B cell (primary cell): ENCODE data around the gene ACVR1. TPM values are rescaled to one million over a fixed set of nuclear protein-coding genes. Genes with fewer than 3 reads are reported as not detected.

Experiments used
- ATAC-seq: fragments of 200-7000 bp; cut with Tn5 transposase; one replicate; pipeline ENCODE4 v1.10.0; 2021; ENCODE audit warnings: low read depth, mild to moderate bottlenecking, moderate number of reproducible peaks, moderate library complexity
- CTCF ChIA-PET: fragments of 350-600 bp; sonication (Branson Sonifier 250); formaldehyde crosslinking; loops from one replicate; lab custom pipeline; 2021; ENCODE audit warnings: antibody characterized with exemption, inconsistent platforms; lab: Charles Lee
- POLR2A ChIA-PET: fragments of 350-600 bp; sonication (Branson Sonifier 250); formaldehyde crosslinking; loops from one replicate; lab custom pipeline; 2021; ENCODE audit warnings: antibody characterized with exemption; lab: Charles Lee
- DNase-seq: peaks from one replicate; pipeline ENCODE4 v3.0.0; 2013
- H2AFZ ChIP-seq: 2 replicates; pipeline ENCODE4 v1.6.1; 2012; ENCODE audit warnings: mild to moderate bottlenecking, low read depth, low read length; ENCODE audit not compliant: insufficient read depth, poor library complexity, severe bottlenecking
- H3K27ac ChIP-seq, 2 donors: 1 replicate in 1 of 2; 2 replicates in 1 of 2; pipeline ENCODE4 v1.5.1; 2012 to 2013; ENCODE audit warnings: low read length in 2 of 2, mild to moderate bottlenecking in 2 of 2, moderate library complexity in 1 of 2
- H3K27me3 ChIP-seq, 4 experiments: fragments of 200-600 bp in 1 of 4; sonication (generic) in 1 of 4; replicated peaks in 1 of 4; 1 replicate in 2 of 4; 2 replicates in 2 of 4; pipeline versions ENCODE4 v1.6.1 to v1.7.0; 2013 to 2016; ENCODE audit warnings: low read length in 3 of 4, mild to moderate bottlenecking in 2 of 4, mixed read lengths in 1 of 4, moderate library complexity in 1 of 4; ENCODE audit not compliant: insufficient read depth in 4 of 4, control insufficient read depth in 3 of 4; ENCODE audit errors: control extremely low read depth in 1 of 4
- H3K36me3 ChIP-seq, 2 experiments: replicated peaks in 1 of 2; 1 replicate in 1 of 2; 2 replicates in 1 of 2; pipeline versions ENCODE4 v1.6.1 to v1.7.1; 2013; ENCODE audit warnings: low read length in 1 of 2; ENCODE audit not compliant: insufficient read depth in 2 of 2, control insufficient read depth in 1 of 2; ENCODE audit errors: control extremely low read depth in 1 of 2, extremely low read depth in 1 of 2
- H3K4me1 ChIP-seq, 2 donors: fragments of 200-600 bp in 1 of 2; sonication (generic) in 1 of 2; 1 replicate in 1 of 2; 2 replicates in 1 of 2; pipeline versions ENCODE4 v1.5.1 to v1.6.1; 2013 to 2017; ENCODE audit warnings: low read length in 2 of 2; ENCODE audit not compliant: control insufficient read depth in 2 of 2, insufficient read depth in 2 of 2
- H3K4me2 ChIP-seq: replicated peaks from 2 replicates; pipeline ENCODE3; 2012; ENCODE audit warnings: mild to moderate bottlenecking, low read depth, low read length; ENCODE audit not compliant: poor library complexity, severe bottlenecking
- H3K4me3 ChIP-seq, 5 experiments: fragments of 200-600 bp in 1 of 5; sonication (generic) in 1 of 5; 1 replicate in 3 of 5; 2 replicates in 2 of 5; pipeline versions ENCODE4 v1.5.1 to v1.7.0; 2011 to 2016; ENCODE audit warnings: low read length in 4 of 5, mild to moderate bottlenecking in 4 of 5, low read depth in 2 of 5, control low read depth in 1 of 5, moderate library complexity in 1 of 5; ENCODE audit not compliant: insufficient read depth in 1 of 5; ENCODE audit errors: control extremely low read depth in 1 of 5, extremely low read depth in 1 of 5
- H3K79me2 ChIP-seq: fragments of 200-600 bp; sonication (generic); one replicate; pipeline ENCODE4 v1.6.0; 2016; ENCODE audit warnings: low read length; ENCODE audit not compliant: control insufficient read depth, insufficient read depth
- H3K9ac ChIP-seq: fragments of 200-600 bp; sonication (generic); 2 replicates; pipeline ENCODE4 v1.6.1; 2017; ENCODE audit warnings: mild to moderate bottlenecking, low read length, moderate library complexity
- H3K9me3 ChIP-seq, 3 donors: one replicate each; pipeline versions ENCODE4 v1.6.1 to v1.7.1; 2013; ENCODE audit warnings: low read length in 2 of 3; ENCODE audit not compliant: control insufficient read depth in 2 of 3, insufficient read depth in 1 of 3; ENCODE audit errors: control extremely low read depth in 1 of 3
- H4K20me1 ChIP-seq: 2 replicates; pipeline ENCODE4 v1.6.0; 2012; ENCODE audit warnings: mild to moderate bottlenecking, low read length; ENCODE audit not compliant: insufficient read depth, control insufficient read depth, poor library complexity, severe bottlenecking
- H3K27ac Mint-ChIP-seq: one replicate; pipeline ENCODE4 v1.8.0; 2021; ENCODE audit warnings: mixed read lengths
- H3K27me3 Mint-ChIP-seq: one replicate; pipeline ENCODE4 v1.8.0; 2021; ENCODE audit warnings: mixed read lengths
- H3K4me1 Mint-ChIP-seq: one replicate; pipeline ENCODE4 v1.8.0; 2021; ENCODE audit warnings: mixed read lengths
- H3K4me3 Mint-ChIP-seq: one replicate; pipeline ENCODE4 v1.8.0; 2021; ENCODE audit warnings: mixed read lengths
- H3K9me3 Mint-ChIP-seq: one replicate; pipeline ENCODE4 v1.8.0; 2022; ENCODE audit warnings: mixed read lengths; ENCODE audit not compliant: insufficient read depth
- CTCF ChIP-seq: fragments of 200-600 bp; IDR thresholded peaks from one replicate; pipeline ENCODE4 v1.8.0; 2022; ENCODE audit warnings: antibody characterized with exemption, mild to moderate bottlenecking
- EZH2 ChIP-seq: IDR thresholded peaks from 2 replicates; pipeline ENCODE4 v1.6.1; 2012; ENCODE audit warnings: borderline replicate concordance, low read depth, mild to moderate bottlenecking, moderate library complexity, low read length; ENCODE audit not compliant: insufficient read depth, poor library complexity, severe bottlenecking
- WGBS: methylation state at CpG from one replicate; pipeline ENCODE4 v1.1.5; 2013; ENCODE audit warnings: missing lambda C conversion rate; ENCODE audit not compliant: insufficient coverage; 5-methylcytosine and 5-hydroxymethylcytosine counted together
- intact Hi-C: fragments of 100-400 bp; cut with micrococcal nuclease; formaldehyde crosslinking; loops from one replicate; pipeline ENCODE4 v1.10.0; 2022
- polyA plus RNA-seq: library from polyadenylated mRNA; depleted of rRNA; stranded (reverse); fragments of >200 nt; gene quantifications from 2 replicates; pipeline ENCODE4 v1.2.3, GENCODE V29; 2012
- total RNA-seq, 2 donors: library from RNA; stranded (reverse); fragments of 120-200 nt in 1 of 2; gene quantifications; 1 replicate in 1 of 2; 2 replicates in 1 of 2; pipeline versions ENCODE4 v1.2.3 to v1.2.4, GENCODE V29; 2013 to 2022

ACVR1 gene
- total and polyA plus RNA-seq, 2 donors (not counting 1 experiment from before 2014, with no cell fraction given), result 3.7 to 11.7 TPM

GRCh38 chr2:157696036-157696435 is 180.1 kb downstream of the ACVR1 start:
- no peaks in the 10 kb centered on the region for H3K4me1 Mint-ChIP-seq
- H3K9me3 ChIP-seq, result peaks cover 0 to 13% (median 4%) of the 10 kb centered on the region in 3 donors
- no peak overlapping the region for H3K4me3 ChIP-seq
- CTCF ChIA-PET, result no interaction called here
- no peak for DNase-seq
- intact Hi-C loops, result no loop called here
- peaks cover 5% of the 10 kb centered on the region for H3K27me3 Mint-ChIP-seq
- H3K9ac ChIP-seq, result no peak overlapping the region
- H3K4me1 ChIP-seq, result no peaks in the 10 kb centered on the region
- no peaks in the 10 kb centered on the region for H4K20me1 ChIP-seq
- H3K4me2 ChIP-seq, result no peak overlapping the region
- H3K9me3 Mint-ChIP-seq, result peaks cover 5% of the 10 kb centered on the region
- no peaks in the 10 kb centered on the region for H3K27me3 ChIP-seq
- WGBS, result no CpG with 5 or more reads among the region's 3 CpGs
- no peak for ATAC-seq
- no peak for TF ChIP-seq CTCF
- no peak for TF ChIP-seq EZH2
- H2AFZ ChIP-seq, result no peak overlapping the region
- H3K36me3 ChIP-seq, result no peaks in the 10 kb centered on the region
- no peak overlapping the region for H3K4me3 Mint-ChIP-seq
- H3K27ac Mint-ChIP-seq, result no peak overlapping the region
- H3K79me2 ChIP-seq, result no peaks in the 10 kb centered on the region
- no peak overlapping the region for H3K27ac ChIP-seq
- POLR2A ChIA-PET, result no interaction called here

GRCh38 chr2:157692768-157693167 is 183.4 kb downstream of the ACVR1 start:
- Mint-ChIP-seq H3K4me3 (no peak overlapping the region), H3K9me3 (no peaks in the 10 kb centered on the region), H3K4me1 (no peaks in the 10 kb centered on the region), H3K27me3 (peaks cover 5% of the 10 kb centered on the region), H3K27ac (no peak overlapping the region)
- no peaks in the 10 kb centered on the region for H3K79me2 ChIP-seq
- H3K36me3 ChIP-seq, result no peaks in the 10 kb centered on the region
- no peaks in the 10 kb centered on the region for H3K4me1 ChIP-seq
- ATAC-seq (no peak), DNase-seq (no peak)
- H3K9ac ChIP-seq, result no peak overlapping the region
- no peak overlapping the region for H3K27ac ChIP-seq
- no peaks in the 10 kb centered on the region for H3K9me3 ChIP-seq
- ChIA-PET POLR2A (no interaction called here), CTCF (no interaction called here)
- no peaks in the 10 kb centered on the region for H3K27me3 ChIP-seq
- no peak overlapping the region for H3K4me3 ChIP-seq
- 89% methylated on average over 1 of the region's 2 CpGs for WGBS
- no peaks in the 10 kb centered on the region for H4K20me1 ChIP-seq
- intact Hi-C loops, result no loop called here
- no peak overlapping the region for H2AFZ ChIP-seq
- TF ChIP-seq EZH2 (no peak), CTCF (no peak)
- H3K4me2 ChIP-seq, result no peak overlapping the region
